Ovary (tissue), 3 donors: Measurements from ENCODE around the gene TICAM1.

Source experiments
- POLR2A ChIP-seq: fragments of 450-650 bp; IDR thresholded peaks from one replicate; pipeline ENCODE4 v1.6.1; 2017; ENCODE audit warnings: antibody characterized with exemption, mild to moderate bottlenecking, moderate library complexity
- TF ChIP-seq, protein P1 (sequence below), 3 donors: fragments of 450-650 bp in 2 of 3; fragments of 200-600 bp in 1 of 3; IDR thresholded peaks; one replicate each; pipeline versions ENCODE4 v1.5.1 to v1.8.0; 2016 to 2022; ENCODE audit warnings: antibody characterized with exemption in 3 of 3, mild to moderate bottlenecking in 1 of 3
- donor health status: DM: no; HTN: no; CAD: no.

DNA sequence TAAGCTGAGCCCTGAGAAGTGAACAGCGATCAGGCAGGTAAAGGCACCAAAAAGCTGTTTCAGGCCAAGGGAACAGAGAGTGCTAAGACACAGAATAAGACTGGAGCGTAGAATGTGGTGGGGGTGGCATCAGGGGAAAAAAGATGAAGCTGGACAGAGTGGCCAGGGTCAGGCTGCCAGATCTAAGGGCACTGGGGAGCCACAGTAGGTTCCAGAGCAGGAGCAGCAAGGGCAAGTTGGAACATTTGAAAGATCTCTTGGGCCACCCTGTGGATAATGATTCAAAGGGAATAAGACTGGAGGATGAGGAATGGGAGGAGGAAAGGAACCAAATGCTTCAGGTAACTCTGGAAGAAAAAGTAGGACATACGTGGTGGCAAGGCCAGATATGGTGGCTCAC is 42.4 kb upstream of the TICAM1 start:
- TF ChIP-seq, protein P1, sequence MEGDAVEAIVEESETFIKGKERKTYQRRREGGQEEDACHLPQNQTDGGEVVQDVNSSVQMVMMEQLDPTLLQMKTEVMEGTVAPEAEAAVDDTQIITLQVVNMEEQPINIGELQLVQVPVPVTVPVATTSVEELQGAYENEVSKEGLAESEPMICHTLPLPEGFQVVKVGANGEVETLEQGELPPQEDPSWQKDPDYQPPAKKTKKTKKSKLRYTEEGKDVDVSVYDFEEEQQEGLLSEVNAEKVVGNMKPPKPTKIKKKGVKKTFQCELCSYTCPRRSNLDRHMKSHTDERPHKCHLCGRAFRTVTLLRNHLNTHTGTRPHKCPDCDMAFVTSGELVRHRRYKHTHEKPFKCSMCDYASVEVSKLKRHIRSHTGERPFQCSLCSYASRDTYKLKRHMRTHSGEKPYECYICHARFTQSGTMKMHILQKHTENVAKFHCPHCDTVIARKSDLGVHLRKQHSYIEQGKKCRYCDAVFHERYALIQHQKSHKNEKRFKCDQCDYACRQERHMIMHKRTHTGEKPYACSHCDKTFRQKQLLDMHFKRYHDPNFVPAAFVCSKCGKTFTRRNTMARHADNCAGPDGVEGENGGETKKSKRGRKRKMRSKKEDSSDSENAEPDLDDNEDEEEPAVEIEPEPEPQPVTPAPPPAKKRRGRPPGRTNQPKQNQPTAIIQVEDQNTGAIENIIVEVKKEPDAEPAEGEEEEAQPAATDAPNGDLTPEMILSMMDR (IDR thresholded peaks at IDR 0.05): no peak
- TF ChIP-seq POLR2A: no peak
